GM21528 (cell line): ENCODE data around the gene METRNL.
"Not testable (repeated sequence)": the region's sequence is repeated elsewhere in the genome, so short reads cannot be mapped to it uniquely, and the experiment has no call there.

Experiments used
- ATAC-seq: cut with Tn5 transposase; IDR thresholded peaks from one replicate; pipeline ENCODE4 v1.9.1; 2021; ENCODE audit warnings: mild to moderate bottlenecking, moderate library complexity; ENCODE audit not compliant: unreplicated experiment, low FRiP score

METRNL gene

GRCh38 chr17:83132251-83133081 is 53.1 kb downstream of the METRNL start:
- no peak for ATAC-seq

- ATAC-seq: no peak
Observed at GRCh38 chr17:83133302-83134121, 54.1 kb downstream of the METRNL start.

GRCh38 chr17:83134456-83134855 is 55.0 kb downstream of the METRNL start:
- not testable (repeated sequence) for ATAC-seq

GRCh38 chr17:83135692-83136091 is 56.3 kb downstream of the METRNL start:
- no peak for ATAC-seq

- ATAC-seq: no peak
Observed at GRCh38 chr17:83136156-83136555, 56.7 kb downstream of the METRNL start.

- no peak for ATAC-seq
Observed at GRCh38 chr17:83136931-83137330, 57.5 kb downstream of the METRNL start.

GRCh38 chr17:83137523-83137922 is 58.1 kb downstream of the METRNL start:
- no peak for ATAC-seq

- ATAC-seq: no peak
Observed at GRCh38 chr17:83138820-83139219, 59.4 kb downstream of the METRNL start.

- ATAC-seq: not testable (repeated sequence)
Observed at GRCh38 chr17:83139541-83140248, 60.3 kb downstream of the METRNL start.

GRCh38 chr17:83140249-83140566 is 60.8 kb downstream of the METRNL start:
- ATAC-seq: not testable (repeated sequence)

GRCh38 chr17:83142619-83143018 is 63.2 kb downstream of the METRNL start:
- ATAC-seq: no peak

- no peak for ATAC-seq
Observed at GRCh38 chr17:83143817-83144231, 64.4 kb downstream of the METRNL start.
